GM12892 (cell line): Measurements from ENCODE around the gene CDH13.

Source experiments
- POLR2A ChIP-seq: IDR thresholded peaks from 2 replicates; pipeline ENCODE4 v1.6.1; 2011; ENCODE audit warnings: low read depth, low read length, control low read depth
- POLR2AphosphoS5 ChIP-seq: IDR thresholded peaks from 2 replicates; pipeline ENCODE4 v1.6.1; 2011; ENCODE audit warnings: low read depth, low read length, control low read depth
- TAF1 ChIP-seq: IDR thresholded peaks from 2 replicates; pipeline ENCODE4 v1.6.1; 2011; ENCODE audit warnings: low read depth, mild to moderate bottlenecking, control low read depth, low read length, borderline replicate concordance

DNA sequence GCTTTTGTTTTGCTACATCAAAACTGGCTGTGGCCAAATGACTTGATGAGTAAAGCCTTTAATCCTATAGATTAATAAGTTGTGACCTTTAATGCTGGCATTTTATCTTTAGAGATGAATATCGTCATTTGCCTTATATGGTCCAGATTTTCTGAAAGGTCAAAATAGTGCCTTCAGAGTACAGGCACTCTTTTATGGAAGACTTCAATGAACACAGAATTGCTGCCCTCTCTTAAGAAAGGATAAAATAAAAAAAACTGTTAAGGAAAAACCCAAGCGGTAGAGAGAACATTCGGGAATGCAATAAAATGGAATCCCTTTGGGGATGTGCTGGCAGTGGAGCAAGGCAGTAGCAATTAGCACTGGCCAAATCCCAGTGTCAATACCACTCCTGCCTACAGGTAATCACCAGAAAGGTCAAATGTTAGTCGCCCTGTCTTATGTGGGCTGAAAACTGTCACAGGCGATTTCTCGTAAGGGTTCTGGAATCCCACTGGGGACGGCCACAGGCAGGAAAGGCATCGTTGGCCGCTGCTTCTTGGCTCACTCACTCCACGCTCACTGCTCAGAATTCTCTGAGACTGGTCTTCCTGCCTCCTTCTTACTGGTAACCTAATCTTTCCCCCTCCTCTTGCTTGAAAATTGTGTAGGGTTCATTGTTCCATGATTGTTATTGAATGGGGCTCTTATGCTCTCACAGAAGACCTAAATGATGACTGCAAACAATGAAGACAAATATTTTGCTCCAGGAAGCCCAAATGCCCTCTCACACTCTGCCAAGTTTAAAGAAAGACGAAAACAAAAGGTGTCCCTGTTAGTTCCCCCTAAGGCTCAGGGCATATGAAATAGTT, 1135.6 kb downstream of the CDH13 start:
- no peak for TF ChIP-seq POLR2AphosphoS5
- no peak for TF ChIP-seq POLR2A
- TF ChIP-seq TAF1 = no peak
